Endothelial cell of umbilical vein (primary cell): ENCODE data around the gene POLE. TPM values are rescaled to one million over a fixed set of nuclear protein-coding genes. Genes with fewer than 3 reads are reported as not detected.
"Not testable (repeated sequence)": the region's sequence is repeated elsewhere in the genome, so short reads cannot be mapped to it uniquely, and the experiment has no call there.

Experiments used
- BruUV-seq: library from RNA; stranded (reverse); fragments of 400-500 nt; replicated peaks from 2 replicates; lab custom pipeline; 2021; lab: Mats Ljungman, UMichigan
- CTCF ChIA-PET: fragments of 300-600, 350-600 bp; sonication (Branson Sonifier 250); formaldehyde crosslinking; loops from one replicate; lab custom pipeline; 2021; ENCODE audit warnings: antibody characterized with exemption, inconsistent platforms; lab: Charles Lee
- POLR2A ChIA-PET: fragments of 300-600, 350-600 bp; sonication (Branson Sonifier 250); formaldehyde crosslinking; loops from one replicate; lab custom pipeline; 2021; ENCODE audit warnings: antibody characterized with exemption, inconsistent platforms; lab: Charles Lee
- DNase-seq: peaks from one replicate; pipeline ENCODE4 v3.0.0-alpha.2; 2011; ENCODE audit warnings: low read depth, low spot score
- FAIRE-seq: peaks from 2 replicates; lab custom pipeline; 2011; peaks lifted over from hg19 to GRCh38; lab: Jason Lieb, UNC
- H2AFZ ChIP-seq: 2 replicates; pipeline ENCODE4 v1.6.0; 2012; ENCODE audit warnings: low read depth, low read length, control low read depth, inconsistent platforms
- H3K27ac ChIP-seq: 2 replicates; pipeline ENCODE4 v1.5.1; 2011; ENCODE audit warnings: low read depth, mild to moderate bottlenecking, control low read depth, low read length, moderate library complexity; ENCODE audit not compliant: insufficient read depth
- H3K27me3 ChIP-seq, 2 experiments: 2 replicates each; pipeline versions ENCODE4 v1.6.0 to v1.6.1; 2011; ENCODE audit warnings: low read length in 2 of 2, mixed read lengths in 1 of 2; ENCODE audit not compliant: control insufficient read depth in 2 of 2, insufficient read depth in 2 of 2
- H3K36me3 ChIP-seq, 2 experiments: 2 replicates in 1 of 2; 3 replicates in 1 of 2; pipeline ENCODE4 v1.5.1; 2011; ENCODE audit warnings: low read length in 2 of 2, mild to moderate bottlenecking in 1 of 2, moderate library complexity in 1 of 2; ENCODE audit not compliant: control insufficient read depth in 2 of 2, insufficient read depth in 2 of 2; ENCODE audit errors: extremely low read depth in 1 of 2
- H3K4me1 ChIP-seq: 3 replicates; pipeline ENCODE4 v1.5.1; 2011; ENCODE audit warnings: mild to moderate bottlenecking, low read length; ENCODE audit not compliant: control insufficient read depth, insufficient read depth; ENCODE audit errors: extremely low read depth
- H3K4me2 ChIP-seq: 2 replicates; pipeline ENCODE4 v1.6.1; 2011; ENCODE audit warnings: low read length, control low read depth, mixed read lengths; ENCODE audit not compliant: insufficient read depth
- H3K4me3 ChIP-seq, 3 experiments: fragments of 200-600 bp in 1 of 3; sonication (generic), shearing (Covaris generic) in 1 of 3; replicated peaks in 1 of 3; 2 replicates each; pipeline ENCODE4 v1.5.1; 2011 to 2016; ENCODE audit warnings: control low read depth in 3 of 3, low read length in 3 of 3, mild to moderate bottlenecking in 2 of 3, inconsistent platforms in 1 of 3, low read depth in 1 of 3, moderate library complexity in 1 of 3; ENCODE audit not compliant: insufficient read depth in 1 of 3
- H3K79me2 ChIP-seq: 2 replicates; pipeline ENCODE4 v1.6.0; 2012; ENCODE audit warnings: low read length, inconsistent platforms; ENCODE audit not compliant: control insufficient read depth, insufficient read depth
- H3K9ac ChIP-seq: replicated peaks from 2 replicates; pipeline ENCODE3; 2011; ENCODE audit warnings: low read length, control low read depth; ENCODE audit not compliant: insufficient read depth; ENCODE audit errors: extremely low read depth
- H3K9me1 ChIP-seq: replicated peaks from 3 replicates; pipeline ENCODE4 v1.6.0; 2011; ENCODE audit warnings: mild to moderate bottlenecking, low read length; ENCODE audit not compliant: control insufficient read depth, insufficient read depth; ENCODE audit errors: extremely low read depth
- H3K9me3 ChIP-seq: replicated peaks from 2 replicates; pipeline ENCODE4 v1.5.1; 2012; ENCODE audit warnings: low read length, inconsistent platforms; ENCODE audit not compliant: control insufficient read depth, insufficient read depth
- H4K20me1 ChIP-seq: replicated peaks from 2 replicates; pipeline ENCODE3; 2011; ENCODE audit warnings: mild to moderate bottlenecking, low read length; ENCODE audit not compliant: control insufficient read depth, insufficient read depth; ENCODE audit errors: extremely low read depth
- EZH2 ChIP-seq: IDR thresholded peaks from 2 replicates; pipeline ENCODE4 v1.6.1; 2012; ENCODE audit warnings: borderline replicate concordance, low read depth, mild to moderate bottlenecking, moderate library complexity, low read length, inconsistent platforms; ENCODE audit not compliant: severe bottlenecking
- FOS ChIP-seq: IDR thresholded peaks from 2 replicates; pipeline ENCODE4 v1.6.1; 2011; ENCODE audit warnings: mild to moderate bottlenecking, low read length, moderate library complexity, borderline replicate concordance; ENCODE audit not compliant: insufficient read depth
- GATA2 ChIP-seq: IDR thresholded peaks from 2 replicates; pipeline ENCODE4 v1.7.0; 2011; ENCODE audit warnings: low read depth, mild to moderate bottlenecking, moderate library complexity, mixed read lengths, low read length; ENCODE audit not compliant: insufficient read length, insufficient read depth
- JUN ChIP-seq: IDR thresholded peaks from 2 replicates; pipeline ENCODE4 v1.6.1; 2011; ENCODE audit warnings: borderline replicate concordance, low read depth; ENCODE audit not compliant: insufficient read length, insufficient read depth
- MYC ChIP-seq: IDR thresholded peaks from one replicate; pipeline ENCODE4 v1.6.1; 2011; ENCODE audit warnings: mild to moderate bottlenecking, low read depth, low read length
- POLR2A ChIP-seq: IDR thresholded peaks from 2 replicates; pipeline ENCODE4 v1.6.1; 2012; ENCODE audit warnings: low read depth, mild to moderate bottlenecking, control low read depth, low read length
- POLR2AphosphoS5 ChIP-seq: IDR thresholded peaks from 2 replicates; pipeline ENCODE4 v1.6.1; 2012; ENCODE audit warnings: low read depth, mild to moderate bottlenecking, control low read depth, low read length, moderate library complexity; ENCODE audit not compliant: insufficient read depth
- dilution Hi-C: fragments of 300-500 bp; cut with MboI; formaldehyde crosslinking; loops from one replicate; pipeline ENCODE4 v1.15.0; 2019; ENCODE audit warnings: low sequenced_read_pairs; ENCODE audit not compliant: extremely low pct_ligation_motif_present
- intact Hi-C: fragments of 100-400 bp; cut with micrococcal nuclease; formaldehyde crosslinking; loops from one replicate; pipeline ENCODE4 v1.10.0; 2022
- polyA plus RNA-seq, 4 experiments: library from polyadenylated mRNA; depleted of rRNA in 3 of 4; stranded (reverse) in 3 of 4; unstranded in 1 of 4; fragments of >200 nt; gene quantifications; 2 replicates each; pipeline versions ENCODE4 v1.2.1 to v1.2.3, GENCODE V29; 2011 to 2012; ENCODE audit warnings: missing spikeins in 1 of 4
- total RNA-seq: library from RNA; stranded (reverse); gene quantifications from 2 replicates; pipeline ENCODE4 v1.2.3, GENCODE V29; 2021
- TF ChIP-seq, protein P1 (sequence below), 2 donors: IDR thresholded peaks; 1 replicate in 1 of 2; 2 replicates in 1 of 2; pipeline ENCODE4 v1.5.1; 2011; ENCODE audit warnings: low read length in 2 of 2, mild to moderate bottlenecking in 2 of 2, moderate library complexity in 2 of 2, control low read depth in 1 of 2, inconsistent platforms in 1 of 2, low read depth in 1 of 2; ENCODE audit not compliant: insufficient read depth in 1 of 2; ENCODE audit errors: extremely low read depth in 1 of 2
- TF ChIP-seq, protein P2 (sequence below): IDR thresholded peaks from 2 replicates; pipeline ENCODE4 v1.6.1; 2011; ENCODE audit not compliant: insufficient read depth, insufficient read length

POLE gene
- total and polyA plus RNA-seq, 2 donors (not counting 3 experiments of a cell fraction or from before 2014, with no cell fraction given), result 22.9 to 82.7 TPM

DNA sequence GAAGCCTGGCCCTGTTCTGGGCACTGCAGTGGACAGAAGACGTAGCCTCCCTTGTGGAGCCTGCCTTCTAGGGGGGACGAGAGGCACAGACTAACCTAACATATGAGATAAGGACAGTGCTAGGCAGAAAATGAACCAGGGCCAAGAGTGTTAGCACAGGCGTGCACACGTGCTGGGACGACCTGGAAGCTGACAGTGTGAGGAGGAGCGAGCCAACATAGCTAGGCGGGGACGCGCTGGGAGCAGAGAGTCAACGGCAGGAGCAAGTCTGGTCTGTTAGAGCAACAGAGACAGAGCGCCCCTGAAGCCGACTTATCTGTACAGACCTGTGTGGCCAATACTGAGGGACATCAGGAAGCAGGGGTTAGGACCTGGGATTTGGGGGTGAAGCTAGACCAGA lies 8.3 kb upstream of the POLE start:
- DNase-seq, result no peak
- FAIRE-seq, result no peak
- H3K4me2 ChIP-seq, result no peak overlapping the region
- CTCF ChIA-PET, result interaction anchor here (1.0 kb wide), 1 partner anchor 13 kb away, joined by 3 read pairs; no protein-coding TSS in a partner anchor
- H3K4me1 ChIP-seq, result no peaks in the 10 kb centered on the region
- intact Hi-C loops, result no loop called here
- H3K9ac ChIP-seq, result no peak overlapping the region
- H3K79me2 ChIP-seq, result no peaks in the 10 kb centered on the region
- H4K20me1 ChIP-seq, result no peaks in the 10 kb centered on the region
- no peak for TF ChIP-seq JUN
- no peak for TF ChIP-seq EZH2
- TF ChIP-seq FOS, result no peak
- TF ChIP-seq POLR2A, result no peak
- TF ChIP-seq MYC, result no peak
- TF ChIP-seq POLR2AphosphoS5, result no peak
- TF ChIP-seq GATA2, result no peak
- TF ChIP-seq, protein P1, sequence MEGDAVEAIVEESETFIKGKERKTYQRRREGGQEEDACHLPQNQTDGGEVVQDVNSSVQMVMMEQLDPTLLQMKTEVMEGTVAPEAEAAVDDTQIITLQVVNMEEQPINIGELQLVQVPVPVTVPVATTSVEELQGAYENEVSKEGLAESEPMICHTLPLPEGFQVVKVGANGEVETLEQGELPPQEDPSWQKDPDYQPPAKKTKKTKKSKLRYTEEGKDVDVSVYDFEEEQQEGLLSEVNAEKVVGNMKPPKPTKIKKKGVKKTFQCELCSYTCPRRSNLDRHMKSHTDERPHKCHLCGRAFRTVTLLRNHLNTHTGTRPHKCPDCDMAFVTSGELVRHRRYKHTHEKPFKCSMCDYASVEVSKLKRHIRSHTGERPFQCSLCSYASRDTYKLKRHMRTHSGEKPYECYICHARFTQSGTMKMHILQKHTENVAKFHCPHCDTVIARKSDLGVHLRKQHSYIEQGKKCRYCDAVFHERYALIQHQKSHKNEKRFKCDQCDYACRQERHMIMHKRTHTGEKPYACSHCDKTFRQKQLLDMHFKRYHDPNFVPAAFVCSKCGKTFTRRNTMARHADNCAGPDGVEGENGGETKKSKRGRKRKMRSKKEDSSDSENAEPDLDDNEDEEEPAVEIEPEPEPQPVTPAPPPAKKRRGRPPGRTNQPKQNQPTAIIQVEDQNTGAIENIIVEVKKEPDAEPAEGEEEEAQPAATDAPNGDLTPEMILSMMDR (IDR thresholded peaks at IDR 0.05; ENCODE audit: extremely low read depth in 1 of 2, insufficient read depth in 1 of 2, low read depth in 1 of 2, low read length in 2 of 2), result no peak
- TF ChIP-seq, protein P2, sequence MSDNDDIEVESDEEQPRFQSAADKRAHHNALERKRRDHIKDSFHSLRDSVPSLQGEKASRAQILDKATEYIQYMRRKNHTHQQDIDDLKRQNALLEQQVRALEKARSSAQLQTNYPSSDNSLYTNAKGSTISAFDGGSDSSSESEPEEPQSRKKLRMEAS, result no peak
- no peaks in the 10 kb centered on the region for H3K9me1 ChIP-seq
- no peaks in the 10 kb centered on the region for H3K27me3 ChIP-seq
- dilution Hi-C loops, result no loop called here
- no peak overlapping the region for H3K27ac ChIP-seq
- no TSS peak for BruUV-seq
- no peak overlapping the region for H2AFZ ChIP-seq
- POLR2A ChIA-PET, result interaction anchor here (0.6 kb wide), 1 partner anchor 8 kb away, joined by 4 read pairs; the partner anchor contains the start of gene POLE
- H3K36me3 ChIP-seq, result peaks cover 2 to 11% of the 10 kb centered on the region in 2 experiments
- no peaks in the 10 kb centered on the region for H3K9me3 ChIP-seq
- H3K4me3 ChIP-seq, result no peak overlapping the region

DNA sequence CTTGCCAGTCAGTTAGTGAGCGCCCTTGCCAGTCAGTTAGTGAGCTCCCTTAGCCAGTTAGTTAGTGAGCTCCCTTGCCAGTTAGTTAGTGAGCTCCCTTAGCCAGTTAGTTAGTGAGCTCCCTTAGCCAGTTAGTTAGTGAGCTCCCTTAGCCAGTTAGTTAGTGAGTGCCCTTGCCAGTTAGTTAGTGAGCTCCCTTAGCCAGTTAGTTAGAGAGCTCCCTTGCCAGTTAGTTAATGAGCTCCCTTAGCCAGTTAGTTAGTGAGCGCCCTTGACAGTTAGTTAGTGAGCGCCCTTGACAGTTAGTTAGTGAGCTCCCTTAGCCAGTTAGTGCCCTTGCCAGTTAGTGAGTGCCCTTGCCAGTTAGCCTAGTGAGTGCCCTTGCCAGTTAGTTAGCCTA lies 7.7 kb upstream of the POLE start:
- ChIA-PET CTCF (interaction anchor here (1.0 kb wide), 1 partner anchor 14 kb away, joined by 3 read pairs; no protein-coding TSS in a partner anchor), POLR2A (interaction anchor here (0.6 kb wide), 2 partner anchors 8 to 24 kb away, joined by 4 read pairs; partner anchors contain the start of gene POLE)
- BruUV-seq, intact Hi-C loops, DNase-seq, H3K4me3 ChIP-seq, H3K9ac ChIP-seq, H3K79me2 ChIP-seq, H3K4me2 ChIP-seq, H3K9me1 ChIP-seq, FAIRE-seq, H3K9me3 ChIP-seq, H3K4me1 ChIP-seq, H3K27ac ChIP-seq, H3K27me3 ChIP-seq, dilution Hi-C loops, H4K20me1 ChIP-seq, H2AFZ ChIP-seq: not testable (repeated sequence)
- peaks cover 2 to 11% of the 10 kb centered on the region in 2 experiments for H3K36me3 ChIP-seq

DNA sequence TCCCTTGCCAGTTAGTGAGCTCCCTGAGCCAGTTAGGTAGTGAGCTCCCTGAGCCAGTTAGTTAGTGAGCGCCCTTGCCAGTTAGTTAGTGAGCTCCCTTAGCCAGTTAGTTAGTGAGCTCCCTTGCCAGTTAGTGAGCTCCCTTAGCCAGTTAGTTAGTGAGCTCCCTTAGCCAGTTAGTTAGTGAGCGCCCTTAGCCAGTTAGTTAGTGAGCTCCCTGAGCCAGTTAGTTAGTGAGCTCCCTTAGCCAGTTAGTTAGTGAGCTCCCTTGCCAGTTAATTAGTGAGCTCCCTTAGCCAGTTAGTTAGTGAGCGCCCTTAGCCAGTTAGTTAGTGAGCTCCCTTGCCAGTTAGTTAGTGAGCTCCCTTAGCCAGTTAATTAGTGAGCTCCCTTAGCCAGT lies 4.9 kb upstream of the POLE start:
- H3K9me1 ChIP-seq, CTCF ChIA-PET, H3K9me3 ChIP-seq, H4K20me1 ChIP-seq, H3K4me2 ChIP-seq, DNase-seq, POLR2A ChIA-PET, H3K79me2 ChIP-seq, BruUV-seq, H3K4me3 ChIP-seq, H2AFZ ChIP-seq, H3K27me3 ChIP-seq, dilution Hi-C loops, intact Hi-C loops, H3K9ac ChIP-seq, FAIRE-seq, H3K4me1 ChIP-seq, H3K36me3 ChIP-seq, H3K27ac ChIP-seq: not testable (repeated sequence)
